Smooth muscle cell (in vitro differentiated cells): Measurements from ENCODE around the gene ZNF354C. TPM values are rescaled to one million over a fixed set of nuclear protein-coding genes. Genes with fewer than 3 reads are reported as not detected.

Source experiments
- DNase-seq: peaks from one replicate; lab custom pipeline; 2025; ENCODE audit not compliant: unreplicated experiment; lab: John Stamatoyannopoulos, UW
- H2AFZ ChIP-seq: fragments of 200-600 bp; sonication (generic); 2 replicates; pipeline ENCODE4 v1.6.0; 2016; ENCODE audit warnings: antibody characterized with exemption, low read depth, mild to moderate bottlenecking
- H3F3A ChIP-seq: fragments of 200-600 bp; sonication (generic); 2 replicates; pipeline ENCODE4 v1.6.0; 2017; ENCODE audit warnings: antibody characterized with exemption, low read depth
- H3K27ac ChIP-seq: fragments of 200-600 bp; sonication (generic); 2 replicates; pipeline ENCODE4 v1.5.1; 2016; ENCODE audit warnings: low read depth, mild to moderate bottlenecking
- H3K27me3 ChIP-seq: fragments of 200-600 bp; sonication (generic); 2 replicates; pipeline ENCODE4 v1.6.1; 2016; ENCODE audit warnings: low read depth, mild to moderate bottlenecking
- H3K36me3 ChIP-seq: fragments of 200-600 bp; sonication (generic); 2 replicates; pipeline ENCODE4 v1.5.1; 2016; ENCODE audit warnings: low read depth
- H3K4me1 ChIP-seq: fragments of 200-600 bp; sonication (generic); 2 replicates; pipeline ENCODE4 v1.5.1; 2016; ENCODE audit warnings: low read depth
- H3K4me2 ChIP-seq: fragments of 200-600 bp; sonication (generic); 2 replicates; pipeline ENCODE4 v1.6.0; 2016; ENCODE audit warnings: mild to moderate bottlenecking
- H3K4me3 ChIP-seq: fragments of 200-600 bp; sonication (generic); 2 replicates; pipeline ENCODE4 v1.5.1; 2016; ENCODE audit warnings: mild to moderate bottlenecking
- H3K79me2 ChIP-seq: fragments of 200-600 bp; sonication (generic); 2 replicates; pipeline ENCODE4 v1.6.0; 2016; ENCODE audit warnings: low read depth, mild to moderate bottlenecking
- H3K9ac ChIP-seq: fragments of 200-600 bp; sonication (generic); 2 replicates; pipeline ENCODE4 v1.6.0; 2016; ENCODE audit warnings: low read depth
- H3K9me3 ChIP-seq: fragments of 200-600 bp; sonication (generic); replicated peaks from 2 replicates; pipeline ENCODE4 v1.5.1; 2016; ENCODE audit warnings: low read depth
- H4K20me1 ChIP-seq: fragments of 200-600 bp; sonication (generic); 2 replicates; pipeline ENCODE4 v1.6.0; 2016; ENCODE audit warnings: low read depth
- CTCF ChIP-seq: fragments of 200-600 bp; sonication (generic); IDR thresholded peaks from 2 replicates; pipeline ENCODE4 v1.5.1; 2017; ENCODE audit warnings: borderline replicate concordance, mild to moderate bottlenecking, antibody characterized with exemption; ENCODE audit not compliant: insufficient read depth, poor library complexity, severe bottlenecking
- WGBS: methylation state at CpG from one replicate; pipeline ENCODE4 v1.1.7; 2016; ENCODE audit warnings: low lambda C conversion rate; 5-methylcytosine and 5-hydroxymethylcytosine counted together
- polyA plus RNA-seq: library from polyadenylated mRNA; unstranded; fragments of >200 nt; fragmentation: Nextera tagmentation; extraction: Ambion mirVana; gene quantifications from 2 replicates; pipeline ENCODE4 v1.2.1, GENCODE V29; 2016
- total RNA-seq: library from RNA; depleted of rRNA; stranded (reverse); fragments of >200 nt; gene quantifications from 2 replicates; pipeline ENCODE4 v1.2.3, GENCODE V29; 2014

Gene ZNF354C
- total and polyA plus RNA-seq, 2 experiments from 2014 or later: 4.0 to 11.7 TPM

GRCh38 chr5:179121667-179122111, 61.5 kb downstream of the ZNF354C start:
- no peaks in the 10 kb centered on the region for H3K27me3 ChIP-seq
- H3K9me3 ChIP-seq: no peaks in the 10 kb centered on the region
- H3F3A ChIP-seq: no peaks in the 10 kb centered on the region
- no peak for TF ChIP-seq CTCF
- no peak overlapping the region for H2AFZ ChIP-seq
- 95% methylated on average over 20 of the region's 25 CpGs for WGBS
- no peak overlapping the region for H3K27ac ChIP-seq
- H3K4me3 ChIP-seq: no peak overlapping the region
- no peaks in the 10 kb centered on the region for H4K20me1 ChIP-seq
- H3K4me1 ChIP-seq: no peaks in the 10 kb centered on the region
- no peaks in the 10 kb centered on the region for H3K36me3 ChIP-seq
- no peak overlapping the region for H3K4me2 ChIP-seq
- DNase-seq: no peak
- H3K9ac ChIP-seq: no peak overlapping the region
- no peaks in the 10 kb centered on the region for H3K79me2 ChIP-seq

- Histone ChIP-seq H3K27me3 (no peaks in the 10 kb centered on the region), H3K9ac (no peak overlapping the region), H3K4me1 (no peaks in the 10 kb centered on the region), H2AFZ (no peak overlapping the region), H3K9me3 (no peaks in the 10 kb centered on the region), H3K27ac (no peak overlapping the region), H4K20me1 (no peaks in the 10 kb centered on the region), H3K79me2 (no peaks in the 10 kb centered on the region), H3F3A (no peaks in the 10 kb centered on the region), H3K36me3 (no peaks in the 10 kb centered on the region), H3K4me2 (no peak overlapping the region), H3K4me3 (no peak overlapping the region)
- 91% methylated on average over 19 of the region's 19 CpGs for WGBS
- TF ChIP-seq CTCF: no peak
- no peak for DNase-seq
Measured at GRCh38 chr5:179122411-179123108, 62.4 kb downstream of the ZNF354C start.

- no peak for DNase-seq
- H3K27me3 ChIP-seq: no peaks in the 10 kb centered on the region
- no peak overlapping the region for H3K4me2 ChIP-seq
- H3K36me3 ChIP-seq: no peaks in the 10 kb centered on the region
- no peak for TF ChIP-seq CTCF
- H3K79me2 ChIP-seq: no peaks in the 10 kb centered on the region
- H3K9me3 ChIP-seq: no peaks in the 10 kb centered on the region
- no peak overlapping the region for H3K9ac ChIP-seq
- H2AFZ ChIP-seq: no peak overlapping the region
- no peak overlapping the region for H3K27ac ChIP-seq
- H4K20me1 ChIP-seq: no peaks in the 10 kb centered on the region
- H3K4me1 ChIP-seq: no peaks in the 10 kb centered on the region
- no peaks in the 10 kb centered on the region for H3F3A ChIP-seq
- WGBS: 96% methylated on average over 2 of the region's 2 CpGs
- H3K4me3 ChIP-seq: no peak overlapping the region
Measured at GRCh38 chr5:179123109-179123426, 62.9 kb downstream of the ZNF354C start.
